ENCODE measurements around the gene BOD1L1.

Gene BOD1L1

GRCh38 chr4:13616597-13616996 lies 10.9 kb downstream of the BOD1L1 start:
- no peak for DNase-seq (ENCODE audit: insufficient read length)
- no peak for FAIRE-seq
- TF ChIP-seq POLR2A (IDR thresholded peaks at IDR 0.05; ENCODE audit: low read depth, low read length) (no peak), TAF1 (IDR thresholded peaks at IDR 0.05; ENCODE audit: borderline replicate concordance, low read depth, low read length) (no peak), POLR2AphosphoS5 (IDR thresholded peaks at IDR 0.05; ENCODE audit: low read depth, low read length) (no peak)

- FAIRE-seq, result peak; percentile 54
- no peak for DNase-seq (ENCODE audit: insufficient read length)
- TF ChIP-seq POLR2A (IDR thresholded peaks at IDR 0.05; ENCODE audit: low read depth, low read length) (no peak), POLR2AphosphoS5 (IDR thresholded peaks at IDR 0.05; ENCODE audit: low read depth, low read length) (no peak), TAF1 (IDR thresholded peaks at IDR 0.05; ENCODE audit: borderline replicate concordance, low read depth, low read length) (no peak)
Measured at GRCh38 chr4:13615161-13615560, 12.4 kb downstream of the BOD1L1 start.

- FAIRE-seq (peak; percentile 24), DNase-seq (ENCODE audit: insufficient read length) (no peak)
- TF ChIP-seq TAF1 (IDR thresholded peaks at IDR 0.05; ENCODE audit: borderline replicate concordance, low read depth, low read length), result no peak
- no peak for TF ChIP-seq POLR2A (IDR thresholded peaks at IDR 0.05; ENCODE audit: low read depth, low read length)
- no peak for TF ChIP-seq POLR2AphosphoS5 (IDR thresholded peaks at IDR 0.05; ENCODE audit: low read depth, low read length)
Measured at GRCh38 chr4:13612569-13612968, 15.0 kb downstream of the BOD1L1 start.

- DNase-seq (ENCODE audit: insufficient read length), result no peak
- peak; percentile 93 for FAIRE-seq
- no peak for TF ChIP-seq TAF1 (IDR thresholded peaks at IDR 0.05; ENCODE audit: borderline replicate concordance, low read depth, low read length)
- TF ChIP-seq POLR2A (IDR thresholded peaks at IDR 0.05; ENCODE audit: low read depth, low read length), result peak; percentile 46
- TF ChIP-seq POLR2AphosphoS5 (IDR thresholded peaks at IDR 0.05; ENCODE audit: low read depth, low read length), result peak; percentile 47; the same call in 1 of the 2 replicates
Measured at GRCh38 chr4:13611283-13611842, 16.2 kb downstream of the BOD1L1 start.

- no peak for DNase-seq (ENCODE audit: insufficient read length)
- TF ChIP-seq POLR2AphosphoS5 (IDR thresholded peaks at IDR 0.05; ENCODE audit: low read depth, low read length) (no peak), POLR2A (IDR thresholded peaks at IDR 0.05; ENCODE audit: low read depth, low read length) (no peak), TAF1 (IDR thresholded peaks at IDR 0.05; ENCODE audit: borderline replicate concordance, low read depth, low read length) (no peak)
- FAIRE-seq, result no peak
Measured at GRCh38 chr4:13605330-13605729, 22.2 kb downstream of the BOD1L1 start.

- FAIRE-seq, result no peak
- TF ChIP-seq POLR2AphosphoS5 (IDR thresholded peaks at IDR 0.05; ENCODE audit: low read depth, low read length) (no peak), POLR2A (IDR thresholded peaks at IDR 0.05; ENCODE audit: low read depth, low read length) (no peak), TAF1 (IDR thresholded peaks at IDR 0.05; ENCODE audit: borderline replicate concordance, low read depth, low read length) (no peak)
- DNase-seq (ENCODE audit: insufficient read length), result no peak
Measured at GRCh38 chr4:13601848-13602247, 25.7 kb downstream of the BOD1L1 start.

GRCh38 chr4:13601048-13601447 lies 26.5 kb downstream of the BOD1L1 start:
- DNase-seq (ENCODE audit: insufficient read length) (no peak), FAIRE-seq (peak; percentile 79)
- no peak; the same call in 1 of the 2 replicates for TF ChIP-seq POLR2AphosphoS5 (IDR thresholded peaks at IDR 0.05; ENCODE audit: low read depth, low read length)
- TF ChIP-seq TAF1 (IDR thresholded peaks at IDR 0.05; ENCODE audit: borderline replicate concordance, low read depth, low read length), result no peak
- peak; percentile 14; the same call in 1 of the 2 replicates for TF ChIP-seq POLR2A (IDR thresholded peaks at IDR 0.05; ENCODE audit: low read depth, low read length)

GRCh38 chr4:13599159-13599558 lies 28.4 kb downstream of the BOD1L1 start:
- TF ChIP-seq POLR2A (IDR thresholded peaks at IDR 0.05; ENCODE audit: low read depth, low read length) (no peak), TAF1 (IDR thresholded peaks at IDR 0.05; ENCODE audit: borderline replicate concordance, low read depth, low read length) (no peak), POLR2AphosphoS5 (IDR thresholded peaks at IDR 0.05; ENCODE audit: low read depth, low read length) (peak; percentile 13; the same call in 1 of the 2 replicates)
- DNase-seq (ENCODE audit: insufficient read length) (no peak), FAIRE-seq (no peak)

- DNase-seq (ENCODE audit: insufficient read length), result no peak
- no peak for FAIRE-seq
- TF ChIP-seq POLR2AphosphoS5 (IDR thresholded peaks at IDR 0.05; ENCODE audit: low read depth, low read length) (no peak), TAF1 (IDR thresholded peaks at IDR 0.05; ENCODE audit: borderline replicate concordance, low read depth, low read length) (no peak), POLR2A (IDR thresholded peaks at IDR 0.05; ENCODE audit: low read depth, low read length) (no peak)
Measured at GRCh38 chr4:13597604-13598003, 29.9 kb downstream of the BOD1L1 start.

GRCh38 chr4:13597141-13597540 lies 30.4 kb downstream of the BOD1L1 start:
- DNase-seq (ENCODE audit: insufficient read length), result no peak
- FAIRE-seq, result no peak
- TF ChIP-seq POLR2AphosphoS5 (IDR thresholded peaks at IDR 0.05; ENCODE audit: low read depth, low read length), result no peak

GRCh38 chr4:13592220-13592619 lies 35.3 kb downstream of the BOD1L1 start:
- FAIRE-seq, result peak; percentile 21
- DNase-seq (ENCODE audit: insufficient read length), result no peak
- TF ChIP-seq POLR2A (IDR thresholded peaks at IDR 0.05; ENCODE audit: low read depth, low read length) (no peak), TAF1 (IDR thresholded peaks at IDR 0.05; ENCODE audit: borderline replicate concordance, low read depth, low read length) (no peak), POLR2AphosphoS5 (IDR thresholded peaks at IDR 0.05; ENCODE audit: low read depth, low read length) (no peak)

GRCh38 chr4:13590766-13591165 lies 36.8 kb downstream of the BOD1L1 start:
- no peak for FAIRE-seq
- no peak for DNase-seq (ENCODE audit: insufficient read length)
- no peak for TF ChIP-seq POLR2A (IDR thresholded peaks at IDR 0.05; ENCODE audit: low read depth, low read length)
- no peak for TF ChIP-seq POLR2AphosphoS5 (IDR thresholded peaks at IDR 0.05; ENCODE audit: low read depth, low read length)
- TF ChIP-seq TAF1 (IDR thresholded peaks at IDR 0.05; ENCODE audit: borderline replicate concordance, low read depth, low read length), result no peak

Data from GM12892 (cell line).